AG04449 (cell line): ENCODE data around the gene ARHGAP45.

ENCODE experiments used
- CTCF ChIA-PET: fragments of 350-600 bp; formaldehyde crosslinking; extraction: SDS; loops from one replicate; lab custom pipeline; 2021; ENCODE audit warnings: antibody characterized with exemption; lab: Yijun Ruan, JAX
- POLR2A ChIA-PET: fragments of 400-600, 350-600 bp; formaldehyde crosslinking; extraction: SDS; loops from one replicate; lab custom pipeline; 2020; ENCODE audit warnings: antibody characterized with exemption, inconsistent platforms; lab: Yijun Ruan, JAX
- DNase-seq: peaks from one replicate; pipeline ENCODE4 v3.0.0-alpha.2; 2010; ENCODE audit warnings: low read depth, low spot score
- H3K4me3 ChIP-seq: 2 replicates; pipeline ENCODE4 v1.5.1; 2011; ENCODE audit warnings: low read depth, mild to moderate bottlenecking, control low read depth, low read length
- CTCF ChIP-seq: IDR thresholded peaks from one replicate; pipeline ENCODE4 v1.5.1; 2011; ENCODE audit warnings: mild to moderate bottlenecking, moderate library complexity, low read length, control low read depth, inconsistent platforms; ENCODE audit not compliant: insufficient read depth; ENCODE audit errors: missing control alignments

ARHGAP45 gene

DNA sequence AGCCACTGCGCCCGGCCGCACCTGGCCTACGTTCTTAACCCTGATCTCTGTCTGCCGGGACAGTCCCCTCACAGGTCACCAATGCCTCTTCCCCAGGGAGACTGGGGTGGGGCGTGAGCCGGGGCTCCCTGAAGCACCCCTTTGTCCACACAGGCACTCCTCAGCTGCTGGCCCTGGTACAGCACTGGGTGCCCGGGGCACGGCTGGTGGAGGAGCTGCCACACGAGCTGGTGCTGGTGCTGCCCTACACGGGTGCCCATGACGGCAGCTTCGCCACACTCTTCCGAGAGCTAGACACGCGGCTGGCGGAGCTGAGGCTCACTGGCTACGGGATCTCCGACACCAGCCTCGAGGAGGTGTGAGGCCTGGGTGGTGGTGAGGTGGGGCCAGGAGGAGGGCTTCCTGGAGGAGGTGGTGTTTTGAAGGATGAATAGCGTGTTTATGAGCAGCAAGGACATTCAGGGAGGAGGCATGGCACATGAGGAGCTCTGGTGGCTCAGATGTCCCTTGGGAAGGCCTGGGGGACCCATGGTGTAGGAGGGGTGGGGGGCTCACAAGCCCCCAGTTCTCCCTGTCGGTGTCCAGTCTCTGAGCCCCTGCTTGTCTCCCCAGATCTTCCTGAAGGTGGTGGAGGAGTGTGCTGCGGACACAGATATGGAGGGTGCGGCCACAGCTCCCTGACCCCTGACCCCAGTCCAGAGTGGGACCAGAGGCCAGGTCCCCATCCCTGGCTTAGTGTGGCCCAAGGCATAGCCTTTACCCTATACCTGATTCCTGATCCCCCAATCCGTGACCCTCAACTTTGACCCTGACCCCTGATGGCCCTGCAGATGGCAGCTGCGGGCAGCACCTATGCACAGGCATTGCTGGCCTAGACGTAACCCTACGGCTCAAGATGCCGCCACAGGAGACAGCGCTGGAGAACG, 13.5 kb upstream of the ARHGAP45 start:
- TF ChIP-seq CTCF = no peak
- DNase-seq = no peak
- ChIA-PET POLR2A (interaction anchor here (0.6 kb wide), 1 partner anchor 14 kb away, joined by 4 read pairs; the partner anchor contains the start of gene ABCA7), CTCF (interaction anchor here (2.4 kb wide), 1 partner anchor 12 kb away, joined by 15 read pairs; the partner anchor contains the start of gene ARHGAP45)
- no peak overlapping the region for H3K4me3 ChIP-seq

GRCh38 chr19:1054102-1055027, 12.6 kb upstream of the ARHGAP45 start:
- ChIA-PET POLR2A (interaction anchor here (0.6 kb wide), 1 partner anchor 13 kb away, joined by 3 read pairs; no protein-coding TSS in a partner anchor), CTCF (interaction anchor here (2.4 kb wide), 1 partner anchor 11 kb away, joined by 15 read pairs; the partner anchor contains the start of gene ARHGAP45)
- TF ChIP-seq CTCF = no peak
- DNase-seq = no peak
- no peak overlapping the region for H3K4me3 ChIP-seq

GRCh38 chr19:1055028-1055425, 11.9 kb upstream of the ARHGAP45 start:
- ChIA-PET POLR2A (interaction anchor here (0.6 kb wide), 1 partner anchor 14 kb away, joined by 3 read pairs; no protein-coding TSS in a partner anchor), CTCF (interaction anchor here (2.4 kb wide), 1 partner anchor 11 kb away, joined by 15 read pairs; the partner anchor contains the start of gene ARHGAP45)
- TF ChIP-seq CTCF = no peak

GRCh38 chr19:1055886-1056620, 10.9 kb upstream of the ARHGAP45 start:
- no peak for DNase-seq
- CTCF ChIA-PET = interaction anchor here (0.7 to 1.1 kb wide), 3 partner anchors 9 to 144 kb away, joined by 3 to 4 read pairs (median 3); no protein-coding TSS in a partner anchor
- POLR2A ChIA-PET = no interaction called here
- no peak for TF ChIP-seq CTCF
- H3K4me3 ChIP-seq = no peak overlapping the region

More at GRCh38 chr19:1055028-1055425, 11.9 kb upstream of the ARHGAP45 start:
- H3K4me3 ChIP-seq = no peak overlapping the region
- DNase-seq = no peak

DNA sequence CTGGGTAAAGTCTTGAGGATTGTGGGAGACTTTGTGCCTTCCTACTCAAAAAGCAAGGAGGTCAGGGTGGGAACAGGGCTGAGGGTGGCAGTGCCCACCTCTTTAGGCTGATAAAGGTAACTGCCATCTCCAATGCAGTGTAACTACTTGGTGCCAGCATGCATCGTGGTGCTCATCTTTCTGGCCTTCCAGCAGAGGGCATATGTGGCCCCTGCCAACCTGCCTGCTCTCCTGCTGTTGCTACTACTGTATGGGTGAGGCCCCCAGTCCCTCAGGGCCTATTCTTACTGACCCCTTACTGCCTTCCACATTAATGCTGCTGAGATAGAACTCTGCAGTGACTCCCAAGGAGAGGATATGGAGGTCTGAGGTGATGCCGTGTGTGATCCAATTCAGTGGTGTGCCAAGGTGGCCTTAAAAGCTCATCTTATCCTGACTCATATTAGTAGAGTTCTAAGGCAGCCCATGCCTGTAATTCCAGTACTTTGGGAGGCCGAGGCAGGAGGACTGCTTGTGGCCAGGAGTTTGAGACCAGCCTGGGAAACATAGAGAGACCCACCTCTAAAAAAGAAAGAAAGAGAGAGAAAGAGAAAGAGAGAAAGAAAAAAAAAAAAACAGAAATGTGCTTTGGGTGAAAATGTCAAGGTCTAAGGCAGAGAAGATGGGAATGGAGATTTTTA, 9.7 kb upstream of the ARHGAP45 start:
- POLR2A ChIA-PET = interaction anchor here (0.6 kb wide), 1 partner anchor 15 kb away, joined by 3 read pairs; no protein-coding TSS in a partner anchor
- no peak for TF ChIP-seq CTCF
- CTCF ChIA-PET = interaction anchor here (0.7 to 1.9 kb wide), 3 partner anchors 8 to 15 kb away, joined by 3 to 5 read pairs (median 4); no protein-coding TSS in a partner anchor
- no peak for DNase-seq
- no peak overlapping the region for H3K4me3 ChIP-seq
